ENCODE data around the gene ARIH2. TPM values are rescaled to one million over a fixed set of nuclear protein-coding genes. Genes with fewer than 3 reads are reported as not detected.

ARIH2 gene
- polyA plus RNA-seq, 3 donors from 2014 or later = 171 to 224 (median 177) TPM

- Mint-ChIP-seq H3K27me3 (ENCODE audit: low read depth in 3 of 3) (no peaks in the 10 kb centered on the region), H3K4me1 (peaks cover 15 to 19% of the 10 kb centered on the region in 2 donors), H3K36me3 (peaks cover 3 to 36% (median 23%) of the 10 kb centered on the region in 3 donors), H3K9me3 (no peaks in the 10 kb centered on the region), H3K4me3 (no peak overlapping the region), H3K27ac (peak overlapping the region in 4 of 6 donors; percentile 36 to 80 (median 46))
- no peak for DNase-seq
These were observed 47.7 kb downstream of the ARIH2 start for GRCh38 chr3:48966367-48966766.

- Mint-ChIP-seq H3K27me3 (ENCODE audit: low read depth in 3 of 3) (no peaks in the 10 kb centered on the region), H3K27ac (peak overlapping the region in 5 of 6 donors; percentile 36 to 80 (median 52)), H3K4me1 (peaks cover 15 to 19% of the 10 kb centered on the region in 2 donors), H3K4me3 (peak overlapping the region in 1 of 5 donors; percentile 3), H3K9me3 (no peaks in the 10 kb centered on the region), H3K36me3 (peaks cover 3 to 42% (median 28%) of the 10 kb centered on the region in 3 donors)
- DNase-seq = no peak
These were observed 48.3 kb downstream of the ARIH2 start for GRCh38 chr3:48966876-48967361.

- peaks cover 10 to 49% (median 31%) of the 10 kb centered on the region in 3 donors for H3K36me3 Mint-ChIP-seq
- no peaks in the 10 kb centered on the region for H3K9me3 Mint-ChIP-seq
- DNase-seq = no peak
- no peak overlapping the region for H3K4me3 Mint-ChIP-seq
- H3K4me1 Mint-ChIP-seq = peaks cover 15 to 19% of the 10 kb centered on the region in 2 donors
- no peak overlapping the region for H3K27ac Mint-ChIP-seq
- no peaks in the 10 kb centered on the region for H3K27me3 Mint-ChIP-seq (ENCODE audit: low read depth in 3 of 3)
These were observed 51.9 kb downstream of the ARIH2 start for GRCh38 chr3:48970586-48970985.

GRCh38 chr3:48974076-48974864 lies 55.6 kb downstream of the ARIH2 start:
- no peak for DNase-seq
- no peaks in the 10 kb centered on the region for H3K9me3 Mint-ChIP-seq
- no peak overlapping the region for H3K4me3 Mint-ChIP-seq
- H3K27ac Mint-ChIP-seq = peak overlapping the region in 3 of 6 donors; percentile 28 to 71 (median 41)
- no peaks in the 10 kb centered on the region for H3K4me1 Mint-ChIP-seq
- H3K36me3 Mint-ChIP-seq = peaks cover 16 to 57% (median 28%) of the 10 kb centered on the region in 3 donors
- H3K27me3 Mint-ChIP-seq (ENCODE audit: low read depth in 3 of 3) = no peaks in the 10 kb centered on the region

- Mint-ChIP-seq H3K4me1 (no peaks in the 10 kb centered on the region), H3K27me3 (ENCODE audit: low read depth in 3 of 3) (no peaks in the 10 kb centered on the region), H3K36me3 (peaks cover 15 to 64% (median 24%) of the 10 kb centered on the region in 3 donors), H3K4me3 (no peak overlapping the region), H3K9me3 (no peaks in the 10 kb centered on the region), H3K27ac (no peak overlapping the region)
- DNase-seq = no peak
These were observed 60.8 kb downstream of the ARIH2 start for GRCh38 chr3:48979451-48979850.

- H3K27me3 Mint-ChIP-seq (ENCODE audit: low read depth in 3 of 3) = no peaks in the 10 kb centered on the region
- no peaks in the 10 kb centered on the region for H3K4me1 Mint-ChIP-seq
- DNase-seq = no peak
- no peak overlapping the region for H3K4me3 Mint-ChIP-seq
- H3K27ac Mint-ChIP-seq = no peak overlapping the region
- peaks cover 17 to 56% (median 17%) of the 10 kb centered on the region in 3 donors for H3K36me3 Mint-ChIP-seq
- no peaks in the 10 kb centered on the region for H3K9me3 Mint-ChIP-seq
These were observed 61.7 kb downstream of the ARIH2 start for GRCh38 chr3:48980295-48980694.

- Mint-ChIP-seq H3K9me3 (no peaks in the 10 kb centered on the region), H3K27ac (no peak overlapping the region), H3K4me1 (no peaks in the 10 kb centered on the region), H3K36me3 (peaks cover 17 to 48% (median 17%) of the 10 kb centered on the region in 3 donors), H3K27me3 (ENCODE audit: low read depth in 3 of 3) (peaks cover 0 to 3% (median 2%) of the 10 kb centered on the region in 3 donors), H3K4me3 (no peak overlapping the region)
- DNase-seq = no peak
These were observed 63.4 kb downstream of the ARIH2 start for GRCh38 chr3:48982016-48982415.

GRCh38 chr3:48982686-48983085 lies 64.0 kb downstream of the ARIH2 start:
- no peak for DNase-seq
- Mint-ChIP-seq H3K9me3 (no peaks in the 10 kb centered on the region), H3K36me3 (peaks cover 17 to 48% (median 17%) of the 10 kb centered on the region in 3 donors), H3K27ac (peak overlapping the region in 2 of 6 donors; percentile 2 to 34), H3K27me3 (ENCODE audit: low read depth in 3 of 3) (peaks cover 0 to 3% (median 2%) of the 10 kb centered on the region in 3 donors), H3K4me1 (peaks cover 0 to 1% of the 10 kb centered on the region in 2 donors), H3K4me3 (no peak overlapping the region)

GRCh38 chr3:48983096-48983495 lies 64.5 kb downstream of the ARIH2 start:
- H3K27me3 Mint-ChIP-seq (ENCODE audit: low read depth in 3 of 3) = peaks cover 0 to 5% (median 4%) of the 10 kb centered on the region in 3 donors
- no peak overlapping the region for H3K27ac Mint-ChIP-seq
- peaks cover 3 to 5% of the 10 kb centered on the region in 2 donors for H3K4me1 Mint-ChIP-seq
- H3K4me3 Mint-ChIP-seq = no peak overlapping the region
- DNase-seq = no peak
- no peaks in the 10 kb centered on the region for H3K9me3 Mint-ChIP-seq
- H3K36me3 Mint-ChIP-seq = peaks cover 14 to 45% (median 17%) of the 10 kb centered on the region in 3 donors

- no peaks in the 10 kb centered on the region for H3K9me3 Mint-ChIP-seq
- peaks cover 10 to 37% (median 10%) of the 10 kb centered on the region in 3 donors for H3K36me3 Mint-ChIP-seq
- peak overlapping the region in 1 of 6 donors; percentile 23 for H3K27ac Mint-ChIP-seq
- peaks cover 0 to 9% (median 6%) of the 10 kb centered on the region in 3 donors for H3K27me3 Mint-ChIP-seq (ENCODE audit: low read depth in 3 of 3)
- peaks cover 12 to 17% of the 10 kb centered on the region in 2 donors for H3K4me1 Mint-ChIP-seq
- DNase-seq = no peak
- no peak overlapping the region for H3K4me3 Mint-ChIP-seq
These were observed 66.0 kb downstream of the ARIH2 start for GRCh38 chr3:48984663-48985062.

GRCh38 chr3:48985831-48986376 lies 67.3 kb downstream of the ARIH2 start:
- H3K9me3 Mint-ChIP-seq = no peaks in the 10 kb centered on the region
- peaks cover 17 to 21% of the 10 kb centered on the region in 2 donors for H3K4me1 Mint-ChIP-seq
- no peak for DNase-seq
- H3K36me3 Mint-ChIP-seq = peaks cover 5 to 31% (median 6%) of the 10 kb centered on the region in 3 donors
- H3K27ac Mint-ChIP-seq = peak overlapping the region in 3 of 6 donors; percentile 31 to 71 (median 56)
- H3K4me3 Mint-ChIP-seq = no peak overlapping the region
- peaks cover 0 to 9% (median 6%) of the 10 kb centered on the region in 3 donors for H3K27me3 Mint-ChIP-seq (ENCODE audit: low read depth in 3 of 3)

- Mint-ChIP-seq H3K27ac (peak overlapping the region; percentile 73 to 88 (median 84)), H3K27me3 (ENCODE audit: low read depth in 3 of 3) (peaks cover 0 to 9% (median 6%) of the 10 kb centered on the region in 3 donors), H3K9me3 (no peaks in the 10 kb centered on the region), H3K36me3 (peaks cover 0 to 4% (median 0%) of the 10 kb centered on the region in 3 donors), H3K4me3 (peak overlapping the region; percentile 87 to 92 (median 89)), H3K4me1 (peaks cover 30 to 47% of the 10 kb centered on the region in 2 donors)
- DNase-seq = no peak
These were observed 70.6 kb downstream of the ARIH2 start for GRCh38 chr3:48989126-48989795.

GRCh38 chr3:48989796-48990635 lies 71.4 kb downstream of the ARIH2 start, which contains the start of gene P4HTM:
TSS of gene P4HTM (plus strand) at chr3:48990241. CDS start at chr3:48990257, 16 bp downstream.
- H3K27ac Mint-ChIP-seq = peak within 1 kb of the TSS; percentile 80 to 89 (median 86)
- H3K9me3 Mint-ChIP-seq = no peaks in the 10 kb centered on the region
- H3K27me3 Mint-ChIP-seq (ENCODE audit: low read depth in 3 of 3) = peaks cover 0 to 9% (median 6%) of the 10 kb centered on the region in 3 donors
- peak; percentile 49 to 55 (median 50) for DNase-seq
- H3K4me1 Mint-ChIP-seq = peaks cover 32 to 47% of the 10 kb centered on the region in 2 donors
- H3K36me3 Mint-ChIP-seq = peaks cover 0 to 1% (median 0%) of the 10 kb centered on the region in 3 donors
- H3K4me3 Mint-ChIP-seq = peak within 1 kb of the TSS; percentile 89 to 92 (median 91)

Data from immature natural killer cell (primary cell).